Gastroesophageal sphincter (tissue), 4 donors: ENCODE data around the gene STK40. TPM values are rescaled to one million over a fixed set of nuclear protein-coding genes. Genes with fewer than 3 reads are reported as not detected.
A peak's percentile ranks its signal among the peaks of the same experiment; 100 is the strongest.

Source experiments
- ATAC-seq: fragments of 150-250 bp; one replicate; pipeline ENCODE4 v1.9.1; 2016; ENCODE audit warnings: mild to moderate bottlenecking, moderate library complexity
- H3K27ac ChIP-seq, 4 donors: fragments of 200-600 bp; sonication (generic) in 3 of 4; 1 replicate in 3 of 4; 2 replicates in 1 of 4; pipeline ENCODE4 v1.5.1; 2016 to 2019
- H3K27me3 ChIP-seq: fragments of 200-600 bp; sonication (generic); one replicate; pipeline ENCODE4 v1.5.1; 2019
- H3K36me3 ChIP-seq, 2 donors: fragments of 200-600 bp; sonication (generic); one replicate each; pipeline ENCODE4 v1.5.1; 2019; ENCODE audit warnings: control low read depth in 1 of 2
- H3K4me1 ChIP-seq, 3 donors: fragments of 200-600 bp; sonication (generic); 1 replicate in 2 of 3; 2 replicates in 1 of 3; pipeline ENCODE4 v1.5.1; 2016 to 2019; ENCODE audit warnings: control low read depth in 2 of 3
- H3K4me3 ChIP-seq, 2 donors: fragments of 200-600 bp; sonication (generic); one replicate each; pipeline ENCODE4 v1.5.1; 2019; ENCODE audit warnings: mild to moderate bottlenecking in 1 of 2, moderate library complexity in 1 of 2
- H3K9me3 ChIP-seq, 3 donors: fragments of 200-600 bp; sonication (generic); one replicate each; pipeline ENCODE4 v1.5.1; 2017 to 2019; ENCODE audit warnings: control low read depth in 2 of 3
- CTCF ChIP-seq, 4 experiments: fragments of 200-600 bp in 2 of 4; fragments of 450-650 bp in 2 of 4; sonication (generic) in 1 of 4; IDR thresholded peaks; one replicate each; pipeline ENCODE4 v1.5.1; 2017 to 2019; ENCODE audit warnings: antibody characterized with exemption in 4 of 4, mild to moderate bottlenecking in 2 of 4, moderate library complexity in 2 of 4
- EP300 ChIP-seq: sonication (generic); formaldehyde crosslinking; IDR thresholded peaks from one replicate; pipeline ENCODE4 v1.6.1; 2017; ENCODE audit warnings: antibody characterized with exemption, mild to moderate bottlenecking
- POLR2A ChIP-seq, 2 donors: fragments of 450-650 bp; IDR thresholded peaks; one replicate each; pipeline ENCODE4 v1.6.1; 2017; ENCODE audit warnings: antibody characterized with exemption in 2 of 2, mild to moderate bottlenecking in 2 of 2, moderate library complexity in 1 of 2
- POLR2AphosphoS5 ChIP-seq: sonication (generic); formaldehyde crosslinking; IDR thresholded peaks from one replicate; pipeline ENCODE4 v1.6.1; 2017; ENCODE audit warnings: antibody characterized with exemption
- WGBS, 2 donors: methylation state at CpG; one replicate each; pipeline ENCODE4 v1.1.5; 2018; ENCODE audit warnings: low coverage in 1 of 2; 5-methylcytosine and 5-hydroxymethylcytosine counted together
- total RNA-seq, 4 donors: library from RNA; depleted of rRNA; stranded (reverse); fragments of >200 nt; gene quantifications; one replicate each; pipeline ENCODE4 v1.1.0, GENCODE V29; 2016

The STK40 gene
- total RNA-seq, 4 donors from 2014 or later: 39.2 to 127 (median 68.6) TPM

GRCh38 chr1:36382669-36383068, 3.1 kb downstream of the STK40 start:
- Histone ChIP-seq H3K27ac (peak overlapping the region in 2 of 4 donors; percentile 9 to 99), H3K27me3 (no peaks in the 10 kb centered on the region), H3K4me3 (no peak overlapping the region), H3K4me1 (peaks cover 0 to 83% (median 31%) of the 10 kb centered on the region in 3 donors), H3K36me3 (no peaks in the 10 kb centered on the region), H3K9me3 (no peaks in the 10 kb centered on the region)
- 100% methylated on average over 2 to 4 of the region's 4 CpGs for WGBS, 2 donors
- no peak for ATAC-seq
- TF ChIP-seq POLR2A (IDR thresholded peaks at IDR 0.05): no peak
- TF ChIP-seq EP300: no peak
- no peak for TF ChIP-seq CTCF (IDR thresholded peaks at IDR 0.05)

DNA sequence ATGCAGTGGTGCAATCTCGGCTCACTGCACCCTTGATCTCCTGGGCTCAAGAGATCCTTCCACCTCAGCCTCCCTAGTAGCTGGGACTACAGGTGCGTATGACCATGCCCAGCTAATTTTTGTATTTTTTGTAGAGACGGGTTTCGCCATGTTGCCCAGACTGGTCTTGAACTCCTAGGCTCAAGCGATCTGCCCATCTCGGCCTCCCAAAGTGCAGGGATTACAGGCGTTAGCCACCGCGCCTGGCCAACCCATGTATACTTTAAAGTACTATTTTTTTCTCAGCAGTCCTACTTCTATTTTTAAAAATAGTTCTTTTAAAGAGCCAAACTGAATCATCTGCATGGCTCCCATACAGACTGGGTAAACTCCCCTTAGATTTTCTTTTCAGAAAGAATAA, 3.5 kb downstream of the STK40 start:
- peaks cover 0 to 78% (median 28%) of the 10 kb centered on the region in 3 donors for H3K4me1 ChIP-seq
- 60 to 80% methylated on average over 7 to 9 of the region's 9 CpGs for WGBS, 2 donors
- ATAC-seq: no peak

DNA sequence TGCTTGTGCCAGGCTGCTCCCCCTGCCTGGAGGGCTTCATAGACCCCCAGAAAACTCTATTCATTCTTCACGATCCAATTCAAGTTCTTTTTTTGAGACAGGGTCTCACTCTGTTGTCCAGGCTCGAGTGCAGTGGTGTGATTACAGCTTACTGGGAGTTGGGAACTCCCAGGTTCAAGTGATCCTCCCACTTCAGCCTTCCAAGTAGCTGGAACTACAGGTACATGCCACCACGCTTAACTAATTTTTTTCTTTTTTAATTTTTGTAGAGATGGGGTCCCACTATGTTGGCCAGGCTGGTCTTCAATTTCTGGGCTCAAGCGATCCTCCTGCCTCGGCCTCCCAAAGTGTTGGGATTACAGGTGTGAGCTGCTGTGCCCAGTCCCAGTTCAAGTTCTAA, 4.3 kb downstream of the STK40 start:
- ATAC-seq: no peak
- H3K4me3 ChIP-seq: no peak overlapping the region
- H3K27ac ChIP-seq: peak overlapping the region in 3 of 4 donors; percentile 16 to 99 (median 49)
- H3K36me3 ChIP-seq: no peaks in the 10 kb centered on the region
- no peak for TF ChIP-seq EP300
- no peak for TF ChIP-seq POLR2A (IDR thresholded peaks at IDR 0.05)
- TF ChIP-seq POLR2AphosphoS5: no peak
- no peak for TF ChIP-seq CTCF (IDR thresholded peaks at IDR 0.05)
- H3K27me3 ChIP-seq: no peaks in the 10 kb centered on the region
- peaks cover 0 to 75% (median 22%) of the 10 kb centered on the region in 3 donors for H3K4me1 ChIP-seq
- 82 to 95% methylated on average over 3 to 5 of the region's 5 CpGs for WGBS, 2 donors
- no peaks in the 10 kb centered on the region for H3K9me3 ChIP-seq

More for the DNA sequence above, 3.5 kb downstream of the STK40 start:
- TF ChIP-seq POLR2AphosphoS5 (no peak), POLR2A (IDR thresholded peaks at IDR 0.05) (no peak), CTCF (IDR thresholded peaks at IDR 0.05) (no peak), EP300 (no peak)
- Histone ChIP-seq H3K27ac (peak overlapping the region in 2 of 4 donors; percentile 16 to 99), H3K36me3 (no peaks in the 10 kb centered on the region), H3K27me3 (no peaks in the 10 kb centered on the region), H3K4me3 (no peak overlapping the region), H3K9me3 (no peaks in the 10 kb centered on the region)

DNA sequence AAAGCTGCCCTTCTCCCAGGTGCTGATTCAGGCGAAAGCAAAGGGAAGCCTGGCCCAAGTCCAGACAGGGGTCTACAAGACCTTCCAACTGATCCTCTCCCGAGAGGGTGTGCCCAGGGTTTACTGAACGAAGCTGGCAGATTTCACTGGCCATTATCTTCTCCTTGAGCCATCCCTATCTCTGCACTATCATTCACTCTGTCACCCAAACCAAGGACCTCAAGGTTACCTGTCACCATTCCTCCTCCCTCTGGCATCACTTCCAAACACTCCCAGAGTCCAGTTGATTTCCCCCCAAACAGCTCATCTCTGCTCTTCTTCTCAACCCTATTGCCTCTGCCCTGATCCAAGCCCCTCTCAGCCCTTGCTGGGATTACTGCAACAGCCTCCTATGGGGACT, 4.9 kb downstream of the STK40 start:
- no peak for ATAC-seq
- no peak for TF ChIP-seq POLR2AphosphoS5
- TF ChIP-seq EP300: no peak
- TF ChIP-seq CTCF (IDR thresholded peaks at IDR 0.05): no peak
- TF ChIP-seq POLR2A (IDR thresholded peaks at IDR 0.05): no peak
- Histone ChIP-seq H3K4me1 (peaks cover 0 to 81% (median 22%) of the 10 kb centered on the region in 3 donors), H3K9me3 (no peaks in the 10 kb centered on the region), H3K27me3 (no peaks in the 10 kb centered on the region), H3K4me3 (no peak overlapping the region), H3K36me3 (no peaks in the 10 kb centered on the region), H3K27ac (peak overlapping the region in 2 of 4 donors; percentile 49 to 55)
- WGBS, 2 donors: 80% methylated on average over 3 of the region's 3 CpGs; no CpG with 5 or more reads in 1 of the 2 donors

GRCh38 chr1:36380143-36380619, 5.5 kb downstream of the STK40 start:
- H3K27ac ChIP-seq: peak overlapping the region in 3 of 4 donors; percentile 38 to 55 (median 49)
- ATAC-seq: no peak
- H3K9me3 ChIP-seq: no peaks in the 10 kb centered on the region
- no peak for TF ChIP-seq CTCF (IDR thresholded peaks at IDR 0.05)
- TF ChIP-seq POLR2AphosphoS5: no peak
- no peak for TF ChIP-seq POLR2A (IDR thresholded peaks at IDR 0.05)
- no peak for TF ChIP-seq EP300
- H3K36me3 ChIP-seq: no peaks in the 10 kb centered on the region
- H3K4me1 ChIP-seq: peaks cover 0 to 87% (median 25%) of the 10 kb centered on the region in 3 donors
- no peaks in the 10 kb centered on the region for H3K27me3 ChIP-seq
- no peak overlapping the region for H3K4me3 ChIP-seq
- WGBS, 2 donors: 74 to 88% methylated on average over 4 of the region's 5 CpGs
